ENCODE measurements around the gene UBN1.

Gene UBN1

DNA sequence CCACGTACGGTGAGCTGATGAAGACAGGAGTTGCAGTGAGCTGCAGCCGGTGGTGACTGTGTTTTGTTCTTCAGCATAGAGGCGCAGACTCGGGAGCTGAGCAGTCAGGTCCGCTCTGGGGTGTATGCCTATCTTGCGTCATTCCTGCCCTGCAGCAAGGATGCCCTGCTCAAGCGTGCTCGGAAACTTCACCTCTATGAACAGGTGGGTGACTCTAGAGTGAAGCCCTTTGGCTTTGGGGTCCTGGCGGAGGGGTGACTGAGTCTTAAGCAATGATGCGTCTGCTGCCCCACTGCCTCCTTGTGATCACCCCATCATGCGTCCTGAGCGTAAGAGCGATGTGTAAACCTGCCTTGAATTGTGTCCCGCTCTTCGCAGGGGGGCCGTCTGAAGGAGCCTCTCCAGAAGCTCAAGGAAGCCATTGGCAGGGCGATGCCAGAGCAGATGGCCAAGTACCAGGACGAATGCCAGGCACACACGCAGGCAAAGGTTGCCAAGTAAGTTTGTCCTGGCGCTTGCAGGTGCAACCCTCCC is 22.9 kb downstream of the UBN1 start:
- TF ChIP-seq EZH2 (IDR thresholded peaks at IDR 0.05) (no peak), POLR2AphosphoS5 (IDR thresholded peaks at IDR 0.05; ENCODE audit: borderline replicate concordance, low read depth, low read length) (no peak), FOXP2 (optimal IDR thresholded peaks at IDR 0.05; ENCODE audit: control extremely low read depth, extremely low read length, insufficient read depth) (no peak)
- no peak for DNase-seq (ENCODE audit: low read depth, low spot score)
- H3K4me3 ChIP-seq = no peak overlapping the region
- H3K9ac ChIP-seq (ENCODE audit: insufficient read length) = no peak overlapping the region
- H3K27ac ChIP-seq = no peak overlapping the region
- no peaks in the 10 kb centered on the region for H3K9me3 ChIP-seq (ENCODE audit: low read depth, low read length)
- H3K36me3 ChIP-seq (ENCODE audit: insufficient read depth, low read length) = peaks cover 58% of the 10 kb centered on the region

DNA sequence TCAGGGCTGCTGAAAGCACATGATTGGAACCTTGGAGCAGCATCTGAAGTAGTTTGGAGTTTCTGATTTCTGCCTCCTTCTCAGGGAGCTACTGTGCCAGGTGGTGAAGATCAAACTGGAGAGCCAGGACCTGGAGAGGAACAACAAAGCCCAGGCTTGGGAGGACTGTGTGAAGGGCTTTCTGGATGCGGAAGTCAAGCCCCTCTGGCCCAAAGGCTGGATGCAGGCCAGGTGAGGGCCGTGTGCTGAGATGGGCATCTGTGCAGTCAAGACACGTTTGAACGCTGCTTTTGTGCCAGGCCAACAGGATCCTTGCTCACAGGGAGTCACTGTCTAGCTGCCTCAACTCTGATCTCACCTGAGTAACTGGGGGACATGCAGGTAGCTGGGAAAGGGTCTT is 23.8 kb downstream of the UBN1 start:
- Histone ChIP-seq H3K9ac (ENCODE audit: insufficient read length) (no peak overlapping the region), H3K4me3 (no peak overlapping the region), H3K9me3 (ENCODE audit: low read depth, low read length) (no peaks in the 10 kb centered on the region), H3K36me3 (ENCODE audit: insufficient read depth, low read length) (peaks cover 63% of the 10 kb centered on the region), H3K27ac (no peak overlapping the region)
- no peak for DNase-seq (ENCODE audit: low read depth, low spot score)
- TF ChIP-seq POLR2AphosphoS5 (IDR thresholded peaks at IDR 0.05; ENCODE audit: borderline replicate concordance, low read depth, low read length) (no peak), EZH2 (IDR thresholded peaks at IDR 0.05) (no peak), FOXP2 (optimal IDR thresholded peaks at IDR 0.05; ENCODE audit: control extremely low read depth, extremely low read length, insufficient read depth) (no peak)

DNA sequence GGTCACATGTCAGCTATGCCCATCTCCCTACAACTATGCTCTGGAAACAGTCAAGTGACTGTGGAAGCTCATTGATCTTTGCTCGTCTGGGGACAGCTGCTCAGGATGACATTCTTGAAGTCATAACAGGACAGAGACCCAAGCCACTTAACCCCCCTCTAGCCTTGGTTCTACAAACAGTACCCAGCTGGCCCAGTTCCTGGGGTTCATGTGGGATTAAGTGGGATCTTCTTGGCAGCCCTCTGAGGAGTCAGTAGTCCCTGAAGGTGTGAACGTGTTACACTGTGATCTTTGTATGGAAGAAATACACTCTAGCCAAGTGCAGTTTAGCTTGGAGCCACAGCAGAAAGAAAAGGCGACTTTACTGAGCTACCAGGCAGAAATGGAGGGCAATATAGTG is 25.8 kb downstream of the UBN1 start:
- Histone ChIP-seq H3K4me3 (no peak overlapping the region), H3K27ac (no peak overlapping the region), H3K9ac (ENCODE audit: insufficient read length) (no peak overlapping the region), H3K9me3 (ENCODE audit: low read depth, low read length) (no peaks in the 10 kb centered on the region), H3K36me3 (ENCODE audit: insufficient read depth, low read length) (peaks cover 79% of the 10 kb centered on the region)
- no peak for DNase-seq (ENCODE audit: low read depth, low spot score)
- TF ChIP-seq FOXP2 (optimal IDR thresholded peaks at IDR 0.05; ENCODE audit: control extremely low read depth, extremely low read length, insufficient read depth) = no peak
- no peak for TF ChIP-seq POLR2AphosphoS5 (IDR thresholded peaks at IDR 0.05; ENCODE audit: borderline replicate concordance, low read depth, low read length)
- TF ChIP-seq EZH2 (IDR thresholded peaks at IDR 0.05) = no peak

DNA sequence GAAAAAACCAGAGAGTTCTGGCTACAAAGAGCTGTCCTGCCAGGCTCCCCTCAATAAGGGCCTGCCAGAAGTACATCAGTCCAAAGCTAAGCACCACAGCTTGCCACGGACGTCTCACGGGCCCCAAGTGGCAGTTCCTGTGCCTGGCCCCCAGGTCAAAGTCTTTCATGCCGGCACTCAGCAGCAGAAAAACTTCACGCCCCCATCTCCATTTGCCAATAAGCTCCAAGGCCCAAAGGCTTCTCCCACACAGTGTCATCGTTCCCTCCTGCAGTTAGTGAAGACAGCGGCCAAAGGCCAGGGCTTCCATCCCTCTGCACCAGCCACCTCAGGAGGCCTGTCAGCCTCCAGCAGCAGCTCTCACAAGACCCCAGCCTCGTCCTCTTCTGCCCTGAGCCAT is 27.4 kb downstream of the UBN1 start:
- Histone ChIP-seq H3K36me3 (ENCODE audit: insufficient read depth, low read length) (peaks cover 80% of the 10 kb centered on the region), H3K9ac (ENCODE audit: insufficient read length) (no peak overlapping the region), H3K4me3 (no peak overlapping the region), H3K27ac (no peak overlapping the region), H3K9me3 (ENCODE audit: low read depth, low read length) (no peaks in the 10 kb centered on the region)
- TF ChIP-seq EZH2 (IDR thresholded peaks at IDR 0.05) = no peak
- no peak for TF ChIP-seq FOXP2 (optimal IDR thresholded peaks at IDR 0.05; ENCODE audit: control extremely low read depth, extremely low read length, insufficient read depth)
- no peak for TF ChIP-seq POLR2AphosphoS5 (IDR thresholded peaks at IDR 0.05; ENCODE audit: borderline replicate concordance, low read depth, low read length)
- no peak for DNase-seq (ENCODE audit: low read depth, low spot score)

DNA sequence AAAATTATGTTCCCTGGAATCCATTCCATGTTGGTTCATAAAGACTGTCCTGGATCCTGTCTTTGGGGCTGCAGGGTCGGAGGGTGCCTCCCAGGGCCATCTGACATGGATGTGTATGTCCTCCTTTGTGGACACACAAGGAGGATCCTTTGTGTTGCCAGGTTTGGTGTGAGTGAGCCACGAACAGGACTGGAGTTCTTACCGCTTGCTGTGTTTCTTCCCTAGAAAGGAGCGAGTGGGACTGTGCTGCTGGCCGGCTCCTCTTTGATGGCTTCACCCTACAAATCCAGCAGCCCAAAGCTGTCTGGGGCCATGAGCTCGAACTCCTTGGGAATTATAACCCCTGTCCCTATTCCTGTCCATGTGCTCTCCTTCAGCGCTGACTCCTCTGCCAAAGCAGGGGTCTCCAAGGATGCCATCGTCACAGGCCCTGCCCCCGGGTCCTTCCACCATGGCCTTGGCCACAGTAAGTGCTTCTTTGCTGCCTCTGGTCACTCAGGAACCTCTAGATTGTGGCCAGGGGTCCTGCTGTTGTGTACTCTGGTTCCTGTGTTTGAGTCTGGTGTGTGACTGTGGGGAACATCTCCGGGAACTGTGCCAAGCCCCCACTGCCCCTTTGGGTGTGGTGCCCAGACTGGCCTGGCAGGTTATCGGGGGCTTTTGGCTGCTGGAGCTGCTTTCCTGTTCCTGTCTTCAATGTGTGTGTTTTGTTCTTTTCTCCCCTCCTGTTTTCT is 29.5 kb downstream of the UBN1 start:
- no peak overlapping the region for H3K4me3 ChIP-seq
- TF ChIP-seq POLR2AphosphoS5 (IDR thresholded peaks at IDR 0.05; ENCODE audit: borderline replicate concordance, low read depth, low read length) (no peak), FOXP2 (optimal IDR thresholded peaks at IDR 0.05; ENCODE audit: control extremely low read depth, extremely low read length, insufficient read depth) (no peak), EZH2 (IDR thresholded peaks at IDR 0.05) (no peak)
- H3K27ac ChIP-seq = no peak overlapping the region
- peaks cover 79% of the 10 kb centered on the region for H3K36me3 ChIP-seq (ENCODE audit: insufficient read depth, low read length)
- no peak overlapping the region for H3K9ac ChIP-seq (ENCODE audit: insufficient read length)
- no peak for DNase-seq (ENCODE audit: low read depth, low spot score)
- no peaks in the 10 kb centered on the region for H3K9me3 ChIP-seq (ENCODE audit: low read depth, low read length)

DNA sequence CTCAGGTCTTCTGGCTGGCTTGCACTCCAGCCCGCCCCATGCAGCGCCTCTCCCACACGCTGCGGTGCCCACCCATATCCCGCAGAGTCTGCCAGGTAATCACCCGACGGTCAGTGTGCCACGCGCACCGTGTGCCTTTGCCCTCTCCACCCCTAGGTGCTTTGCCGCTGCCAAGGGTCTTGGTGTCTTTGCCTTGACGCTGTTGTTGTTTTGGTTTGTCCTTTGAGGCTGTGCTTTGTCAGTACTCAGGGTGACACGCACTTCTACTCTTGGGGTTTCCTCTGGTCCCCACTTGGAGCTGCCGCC is 30.1 kb downstream of the UBN1 start:
- Histone ChIP-seq H3K9me3 (ENCODE audit: low read depth, low read length) (no peaks in the 10 kb centered on the region), H3K9ac (ENCODE audit: insufficient read length) (no peak overlapping the region), H3K36me3 (ENCODE audit: insufficient read depth, low read length) (peaks cover 79% of the 10 kb centered on the region), H3K4me3 (no peak overlapping the region), H3K27ac (no peak overlapping the region)
- DNase-seq (ENCODE audit: low read depth, low spot score) = no peak
- TF ChIP-seq POLR2AphosphoS5 (IDR thresholded peaks at IDR 0.05; ENCODE audit: borderline replicate concordance, low read depth, low read length) (no peak), FOXP2 (optimal IDR thresholded peaks at IDR 0.05; ENCODE audit: control extremely low read depth, extremely low read length, insufficient read depth) (no peak), EZH2 (IDR thresholded peaks at IDR 0.05) (no peak)

DNA sequence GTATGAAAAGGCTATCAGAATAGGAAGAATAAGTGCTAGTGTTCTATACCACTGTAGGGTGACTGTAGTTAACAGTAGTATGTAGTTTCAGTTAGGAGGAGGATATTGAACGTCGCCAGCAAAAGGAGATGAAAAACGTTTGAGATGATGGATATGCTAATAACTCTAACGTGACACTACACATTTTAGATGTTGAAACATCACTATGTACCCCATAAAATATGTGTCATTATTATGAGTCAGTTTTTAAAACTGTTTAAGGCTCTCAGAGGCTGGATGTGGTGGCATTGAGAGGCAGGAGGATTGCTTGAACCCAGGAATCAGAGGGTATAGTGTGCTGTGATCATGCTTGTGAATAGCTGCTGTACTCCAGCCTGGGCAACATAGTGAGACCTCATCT is 31.8 kb downstream of the UBN1 start:
- DNase-seq (ENCODE audit: low read depth, low spot score) = no peak
- no peak overlapping the region for H3K4me3 ChIP-seq
- H3K36me3 ChIP-seq (ENCODE audit: insufficient read depth, low read length) = peaks cover 83% of the 10 kb centered on the region
- no peak overlapping the region for H3K9ac ChIP-seq (ENCODE audit: insufficient read length)
- TF ChIP-seq EZH2 (IDR thresholded peaks at IDR 0.05) (no peak), FOXP2 (optimal IDR thresholded peaks at IDR 0.05; ENCODE audit: control extremely low read depth, extremely low read length, insufficient read depth) (no peak), POLR2AphosphoS5 (IDR thresholded peaks at IDR 0.05; ENCODE audit: borderline replicate concordance, low read depth, low read length) (no peak)
- no peak overlapping the region for H3K27ac ChIP-seq
- no peaks in the 10 kb centered on the region for H3K9me3 ChIP-seq (ENCODE audit: low read depth, low read length)

DNA sequence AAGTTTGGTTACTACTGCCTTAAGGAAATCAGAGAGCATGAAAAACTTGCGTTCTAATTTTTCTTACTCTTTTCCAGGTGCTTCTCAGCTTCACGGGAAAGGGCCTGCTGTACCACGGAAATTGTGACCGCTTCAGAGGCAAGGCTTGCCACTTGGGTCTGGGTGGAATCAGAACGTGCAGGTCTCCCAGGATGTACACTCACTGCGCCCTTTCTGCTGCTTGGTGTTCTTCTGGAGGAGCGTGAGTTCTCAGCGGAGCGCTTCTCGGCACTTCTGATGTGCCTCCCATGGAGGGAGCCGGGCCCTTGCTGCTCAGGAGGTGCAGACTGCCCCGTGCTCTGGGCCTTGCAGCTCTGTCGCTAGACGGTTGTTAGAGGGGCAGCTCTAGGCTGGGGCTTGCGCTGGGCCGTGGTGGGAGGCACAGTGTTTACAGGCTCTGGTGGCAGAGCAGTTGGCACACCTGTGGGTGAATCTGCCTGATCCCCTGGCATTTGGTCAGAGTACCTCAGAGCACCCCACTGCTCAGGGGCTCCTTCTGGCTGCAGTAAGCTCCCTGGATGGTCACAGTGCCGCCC is 32.8 kb downstream of the UBN1 start:
- TF ChIP-seq FOXP2 (optimal IDR thresholded peaks at IDR 0.05; ENCODE audit: control extremely low read depth, extremely low read length, insufficient read depth) (no peak), POLR2AphosphoS5 (IDR thresholded peaks at IDR 0.05; ENCODE audit: borderline replicate concordance, low read depth, low read length) (no peak), EZH2 (IDR thresholded peaks at IDR 0.05) (no peak)
- DNase-seq (ENCODE audit: low read depth, low spot score) = no peak
- H3K9me3 ChIP-seq (ENCODE audit: low read depth, low read length) = no peaks in the 10 kb centered on the region
- no peak overlapping the region for H3K9ac ChIP-seq (ENCODE audit: insufficient read length)
- H3K36me3 ChIP-seq (ENCODE audit: insufficient read depth, low read length) = peaks cover 73% of the 10 kb centered on the region
- H3K4me3 ChIP-seq = no peak overlapping the region
- H3K27ac ChIP-seq = no peak overlapping the region

All from SK-N-MC (cell line).